Measurements from ENCODE around the gene KCTD7. TPM values are rescaled to one million over a fixed set of nuclear protein-coding genes. Genes with fewer than 3 reads are reported as not detected.

The KCTD7 gene
- total RNA-seq, 1 experiment from 2014 or later = 17.3 TPM

DNA sequence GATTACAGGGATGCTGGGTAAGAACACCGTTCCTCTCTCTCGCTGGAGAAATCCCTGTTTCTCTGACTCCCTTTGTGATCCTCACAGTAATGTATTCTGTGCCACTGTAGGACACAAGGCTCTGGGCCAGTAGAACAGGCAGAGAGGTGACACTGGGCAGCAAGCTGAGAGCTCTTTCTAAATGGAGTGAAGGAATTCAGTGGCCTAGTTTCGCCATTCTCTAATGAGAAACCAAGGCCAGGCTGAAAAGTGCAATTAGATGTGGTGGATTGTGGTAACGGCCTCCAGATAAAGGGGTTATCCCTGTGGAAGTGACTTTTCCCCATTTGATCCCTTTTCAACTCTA lies 12.8 kb downstream of the KCTD7 start:
- Mint-ChIP-seq H3K27ac (ENCODE audit: unreplicated experiment) (peak overlapping the region; percentile 49), H3K9me3 (ENCODE audit: unreplicated experiment) (no peaks in the 10 kb centered on the region), H3K27me3 (ENCODE audit: insufficient read depth, unreplicated experiment) (no peaks in the 10 kb centered on the region), H3K36me3 (ENCODE audit: insufficient read depth, unreplicated experiment) (peaks cover 17% of the 10 kb centered on the region), H3K4me3 (ENCODE audit: unreplicated experiment) (no peak overlapping the region), H3K4me1 (ENCODE audit: low read depth, unreplicated experiment) (peaks cover 13% of the 10 kb centered on the region)
- intact Hi-C loops (cut with micrococcal nuclease; ENCODE audit: unreplicated experiment) = no loop called here
- H3K36me3 ChIP-seq (ENCODE audit: control insufficient read depth, insufficient read depth, low read length) = peaks cover 2% of the 10 kb centered on the region; the same call in 1 of the 2 replicates
- no peaks in the 10 kb centered on the region for H3K9me3 ChIP-seq
- CTCF ChIA-PET = no interaction called here
- H3K4me3 ChIP-seq (ENCODE audit: low read depth, low read length) = no peak overlapping the region
- BruUV-seq (replicated peaks) = no TSS peak
- peaks cover 22% of the 10 kb centered on the region for H3K4me1 ChIP-seq
- POLR2A ChIA-PET = no interaction called here
- TF ChIP-seq, protein P1, sequence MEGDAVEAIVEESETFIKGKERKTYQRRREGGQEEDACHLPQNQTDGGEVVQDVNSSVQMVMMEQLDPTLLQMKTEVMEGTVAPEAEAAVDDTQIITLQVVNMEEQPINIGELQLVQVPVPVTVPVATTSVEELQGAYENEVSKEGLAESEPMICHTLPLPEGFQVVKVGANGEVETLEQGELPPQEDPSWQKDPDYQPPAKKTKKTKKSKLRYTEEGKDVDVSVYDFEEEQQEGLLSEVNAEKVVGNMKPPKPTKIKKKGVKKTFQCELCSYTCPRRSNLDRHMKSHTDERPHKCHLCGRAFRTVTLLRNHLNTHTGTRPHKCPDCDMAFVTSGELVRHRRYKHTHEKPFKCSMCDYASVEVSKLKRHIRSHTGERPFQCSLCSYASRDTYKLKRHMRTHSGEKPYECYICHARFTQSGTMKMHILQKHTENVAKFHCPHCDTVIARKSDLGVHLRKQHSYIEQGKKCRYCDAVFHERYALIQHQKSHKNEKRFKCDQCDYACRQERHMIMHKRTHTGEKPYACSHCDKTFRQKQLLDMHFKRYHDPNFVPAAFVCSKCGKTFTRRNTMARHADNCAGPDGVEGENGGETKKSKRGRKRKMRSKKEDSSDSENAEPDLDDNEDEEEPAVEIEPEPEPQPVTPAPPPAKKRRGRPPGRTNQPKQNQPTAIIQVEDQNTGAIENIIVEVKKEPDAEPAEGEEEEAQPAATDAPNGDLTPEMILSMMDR (IDR thresholded peaks at IDR 0.05; ENCODE audit: insufficient read depth in 1 of 2, low read depth in 1 of 2, low read length in 1 of 2, severe bottlenecking in 1 of 2, unreplicated experiment in 1 of 2) = no peak
- H3K27me3 ChIP-seq (replicated peaks; ENCODE audit: control insufficient read depth, insufficient read depth, low read length) = no peaks in the 10 kb centered on the region
- DNase-seq = no peak

DNA sequence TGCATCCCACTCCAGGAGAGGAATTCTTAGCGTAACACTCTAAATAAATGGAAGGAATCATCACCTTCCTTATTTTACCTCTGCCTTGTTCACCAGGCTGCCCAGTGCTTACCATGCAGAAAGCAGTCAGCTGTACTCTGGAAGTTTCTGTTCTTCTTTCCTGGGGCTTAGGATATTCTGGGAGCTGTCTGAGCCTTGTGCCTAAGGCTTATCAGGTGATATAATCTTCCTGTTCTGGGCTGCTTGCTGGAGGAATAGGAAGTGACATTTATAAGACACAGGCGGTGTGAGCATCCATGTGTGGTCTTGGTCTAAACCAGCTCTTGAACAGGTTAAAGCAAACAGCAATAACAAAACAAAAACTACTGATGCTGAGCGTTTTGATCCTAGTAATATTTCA lies 13.5 kb downstream of the KCTD7 start:
- peaks cover 17% of the 10 kb centered on the region for H3K36me3 Mint-ChIP-seq (ENCODE audit: insufficient read depth, unreplicated experiment)
- no peak for DNase-seq
- intact Hi-C loops (cut with micrococcal nuclease; ENCODE audit: unreplicated experiment) = no loop called here
- ChIA-PET POLR2A (no interaction called here), CTCF (no interaction called here)
- H3K27me3 ChIP-seq (replicated peaks; ENCODE audit: control insufficient read depth, insufficient read depth, low read length) = no peaks in the 10 kb centered on the region
- no peaks in the 10 kb centered on the region for H3K9me3 ChIP-seq
- no peak overlapping the region for H3K27ac Mint-ChIP-seq (ENCODE audit: unreplicated experiment)
- BruUV-seq (replicated peaks) = TSS peak; percentile 18
- no peak overlapping the region for H3K4me3 Mint-ChIP-seq (ENCODE audit: unreplicated experiment)
- H3K4me3 ChIP-seq (ENCODE audit: low read depth, low read length) = no peak overlapping the region
- TF ChIP-seq, protein P1 (IDR thresholded peaks at IDR 0.05; ENCODE audit: insufficient read depth in 1 of 2, low read depth in 1 of 2, low read length in 1 of 2, severe bottlenecking in 1 of 2, unreplicated experiment in 1 of 2) = no peak
- no peaks in the 10 kb centered on the region for H3K27me3 Mint-ChIP-seq (ENCODE audit: insufficient read depth, unreplicated experiment)
- no peaks in the 10 kb centered on the region for H3K9me3 Mint-ChIP-seq (ENCODE audit: unreplicated experiment)
- peaks cover 13% of the 10 kb centered on the region for H3K4me1 Mint-ChIP-seq (ENCODE audit: low read depth, unreplicated experiment)
- peaks cover 22% of the 10 kb centered on the region for H3K4me1 ChIP-seq
- H3K36me3 ChIP-seq (ENCODE audit: control insufficient read depth, insufficient read depth, low read length) = peaks cover 2% of the 10 kb centered on the region; the same call in 1 of the 2 replicates

DNA sequence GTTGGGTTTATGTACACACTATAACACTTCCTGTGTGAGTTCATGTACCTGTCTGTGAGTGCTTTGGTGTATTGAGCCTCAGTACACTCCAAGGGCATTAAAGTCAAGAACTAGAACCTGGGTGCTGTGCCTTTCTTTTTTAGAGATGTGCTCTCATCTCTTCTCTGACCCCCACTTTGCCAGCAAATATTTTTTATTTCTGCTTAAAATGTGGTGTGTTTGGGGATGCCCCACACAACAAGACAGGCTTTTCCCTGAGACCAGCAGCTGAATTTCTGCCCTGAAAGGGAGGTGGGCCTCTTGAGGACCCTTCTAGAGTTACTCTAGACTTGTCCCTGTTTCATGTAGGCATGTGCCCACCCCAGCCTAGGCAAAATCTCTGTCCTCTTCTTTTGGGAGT lies 14.3 kb downstream of the KCTD7 start:
- Histone ChIP-seq H3K9me3 (no peaks in the 10 kb centered on the region), H3K27me3 (replicated peaks; ENCODE audit: control insufficient read depth, insufficient read depth, low read length) (no peaks in the 10 kb centered on the region), H3K4me1 (peaks cover 22% of the 10 kb centered on the region), H3K4me3 (ENCODE audit: low read depth, low read length) (no peak overlapping the region), H3K36me3 (ENCODE audit: control insufficient read depth, insufficient read depth, low read length) (peaks cover 2% of the 10 kb centered on the region; the same call in 1 of the 2 replicates)
- no peaks in the 10 kb centered on the region for H3K9me3 Mint-ChIP-seq (ENCODE audit: unreplicated experiment)
- BruUV-seq (replicated peaks) = no TSS peak
- H3K27ac Mint-ChIP-seq (ENCODE audit: unreplicated experiment) = no peak overlapping the region
- intact Hi-C loops (cut with micrococcal nuclease; ENCODE audit: unreplicated experiment) = no loop called here
- no peak overlapping the region for H3K4me3 Mint-ChIP-seq (ENCODE audit: unreplicated experiment)
- no peak for DNase-seq
- POLR2A ChIA-PET = no interaction called here
- CTCF ChIA-PET = interaction anchor here (0.6 to 1.2 kb wide), 3 partner anchors 11 to 85 kb away, joined by 3 to 10 read pairs (median 4); no protein-coding TSS in a partner anchor
- H3K4me1 Mint-ChIP-seq (ENCODE audit: low read depth, unreplicated experiment) = peaks cover 13% of the 10 kb centered on the region
- TF ChIP-seq, protein P1 (IDR thresholded peaks at IDR 0.05; ENCODE audit: insufficient read depth in 1 of 2, low read depth in 1 of 2, low read length in 1 of 2, severe bottlenecking in 1 of 2, unreplicated experiment in 1 of 2) = no peak
- H3K27me3 Mint-ChIP-seq (ENCODE audit: insufficient read depth, unreplicated experiment) = no peaks in the 10 kb centered on the region
- H3K36me3 Mint-ChIP-seq (ENCODE audit: insufficient read depth, unreplicated experiment) = peaks cover 17% of the 10 kb centered on the region

All from Caco-2 (cell line).